Anterior cingulate cortex (tissue), 58 donors: Measurements from ENCODE around the gene ZBTB42.

Source experiments
- DNase-seq, 58 donors: peaks; one replicate each; lab custom pipeline; 2025; lab: John Stamatoyannopoulos, UW

The ZBTB42 gene

GRCh38 chr14:104800771-104801519 is at the start of gene ZBTB42:
TSS of gene ZBTB42 (plus strand) at chr14:104801101. CDS start at chr14:104801198, 97 bp downstream.
- peak in 1 of 58 donors; percentile 28 for DNase-seq

DNA sequence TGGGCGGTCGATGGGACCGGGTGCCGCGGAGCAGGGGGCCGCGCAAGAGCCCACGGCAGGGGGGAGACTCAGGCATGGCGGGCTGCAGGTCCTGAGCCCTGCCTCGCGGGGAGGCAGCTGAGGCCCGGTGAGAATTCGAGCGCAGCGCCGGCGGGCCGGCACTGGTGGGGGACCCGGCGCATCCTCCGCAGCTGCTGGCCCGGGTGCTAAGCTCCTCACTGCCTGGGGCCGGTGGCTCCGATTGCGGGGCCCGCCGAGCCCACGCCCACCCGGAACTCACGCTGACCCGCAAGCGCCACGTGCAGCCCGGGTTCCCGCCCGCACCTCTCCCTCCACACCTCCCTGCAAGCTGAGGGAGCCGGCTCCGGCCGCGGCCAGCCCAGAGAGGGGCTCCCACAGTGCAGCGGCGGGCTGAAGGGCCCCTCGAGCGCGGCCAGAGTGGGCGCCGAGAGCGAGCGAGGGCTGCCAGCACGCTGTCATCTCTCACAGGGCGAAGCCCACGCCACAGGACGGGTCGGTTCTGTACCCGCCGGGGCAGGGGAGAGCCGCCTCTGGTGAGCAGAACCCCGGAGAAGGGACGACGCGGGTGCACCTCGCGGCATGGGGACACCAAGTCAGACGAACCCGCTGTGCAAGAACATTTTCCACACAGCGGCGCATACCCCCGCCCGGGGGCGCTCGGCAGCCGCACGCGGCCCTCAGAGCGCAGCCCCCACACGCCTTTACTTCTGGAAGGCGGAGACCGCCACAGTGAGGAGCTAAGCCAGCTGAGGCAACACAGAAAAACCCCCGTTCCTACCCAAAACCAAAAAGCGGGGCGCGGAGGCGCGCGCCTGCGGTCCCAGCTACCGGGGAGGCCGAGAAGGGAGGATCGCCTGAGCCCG is 49.1 kb upstream of the ZBTB42 start:
- DNase-seq = peak in 1 of 58 donors; percentile 69

DNA sequence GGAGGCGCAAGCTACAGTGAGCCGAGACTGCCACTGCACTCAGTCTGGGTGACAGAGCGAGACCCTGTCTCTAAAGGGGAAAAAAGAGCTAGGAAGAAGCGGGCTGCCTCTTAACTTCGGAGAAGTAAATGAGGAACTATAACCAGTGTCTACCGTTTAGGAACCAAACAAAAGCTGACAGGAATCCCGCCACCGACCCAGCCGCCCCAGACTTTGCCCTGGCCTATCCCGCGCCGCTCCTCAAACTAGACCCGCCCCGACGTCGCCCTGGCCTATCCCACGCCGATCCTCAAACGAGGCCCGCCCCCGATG is 48.5 kb upstream of the ZBTB42 start:
- peak in 1 of 58 donors; percentile 99 for DNase-seq

GRCh38 chr14:104752735-104753527 is 48.0 kb upstream of the ZBTB42 start, which contains the start of gene SIVA1:
TSS of gene SIVA1 (plus strand) at chr14:104753147. CDS start at chr14:104753202, 55 bp downstream.
- peak; percentile 91 to 100 (median 100) for DNase-seq

DNA sequence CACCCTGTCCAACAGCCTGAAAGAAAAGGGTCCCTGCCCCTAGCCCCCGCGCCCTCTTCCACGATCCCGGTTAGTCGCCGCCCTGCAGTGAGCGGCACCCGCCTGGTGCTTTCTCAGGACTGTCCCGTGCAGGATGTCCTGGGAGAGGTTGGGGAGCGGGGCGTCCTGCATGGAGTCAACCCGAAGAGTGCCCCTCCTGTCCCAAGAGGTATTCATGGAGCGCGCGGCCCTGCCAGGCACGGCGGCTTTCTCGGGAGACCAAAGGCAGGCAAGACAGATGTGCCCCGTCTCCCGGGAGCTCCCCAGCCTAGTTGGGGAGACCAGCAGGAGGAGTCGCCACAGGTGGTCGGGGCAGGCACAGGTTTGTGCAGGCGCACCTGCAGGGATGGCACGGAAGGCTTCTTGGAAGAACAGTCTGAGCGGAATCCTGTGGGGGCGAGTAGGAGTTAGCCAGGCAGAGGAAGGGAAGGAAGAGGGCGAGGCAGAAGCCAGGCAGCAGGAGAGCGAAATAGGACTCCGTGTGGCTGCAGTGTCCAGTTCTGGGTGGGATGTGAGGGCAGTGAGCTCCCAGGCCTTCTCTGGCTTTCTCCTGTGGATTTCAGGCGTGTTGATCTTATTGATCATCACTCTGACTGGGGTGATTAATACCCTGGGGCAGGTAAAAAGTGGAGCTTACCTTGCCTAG is 47.2 kb upstream of the ZBTB42 start:
- peak in 2 of 58 donors; percentile 18 to 56 for DNase-seq

- no peak for DNase-seq
Observed at GRCh38 chr14:104754213-104754851, 46.6 kb upstream of the ZBTB42 start.

- no peak for DNase-seq
Observed at GRCh38 chr14:104755621-104756020, 45.3 kb upstream of the ZBTB42 start.

DNA sequence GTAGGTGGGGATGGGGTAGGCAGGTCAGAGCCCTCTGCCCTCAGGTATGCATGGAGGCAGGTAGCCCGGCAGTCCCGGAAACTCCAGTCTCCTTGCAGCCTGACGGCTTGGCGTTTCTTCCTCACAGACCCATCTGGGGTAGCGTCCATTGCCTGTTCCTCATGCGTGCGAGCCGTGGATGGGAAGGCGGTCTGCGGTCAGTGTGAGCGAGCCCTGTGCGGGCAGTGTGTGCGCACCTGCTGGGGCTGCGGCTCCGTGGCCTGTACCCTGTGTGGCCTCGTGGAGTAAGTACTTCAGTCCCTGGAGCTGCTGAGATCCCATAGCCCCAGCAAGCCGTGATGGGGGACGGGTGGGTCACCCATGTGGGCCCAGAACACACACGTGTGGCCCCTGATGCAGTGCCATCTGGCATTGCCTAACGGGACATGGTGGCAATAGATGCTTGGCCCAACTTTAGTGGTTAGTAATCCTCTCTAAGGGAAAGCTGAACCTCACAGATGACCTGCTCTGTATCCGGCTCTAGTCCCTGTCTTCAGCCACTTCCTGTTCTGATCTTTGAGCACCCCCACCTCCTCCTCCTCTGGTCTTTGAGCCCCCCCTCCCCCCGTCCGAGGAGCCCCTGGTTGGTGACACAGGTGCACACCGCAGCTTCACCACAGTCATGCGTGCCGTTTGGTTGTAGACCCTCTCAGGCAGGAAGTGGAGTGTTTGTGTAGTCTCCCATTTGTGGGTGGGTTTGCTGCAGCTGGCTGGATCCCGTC is 44.2 kb upstream of the ZBTB42 start:
- DNase-seq = no peak

DNA sequence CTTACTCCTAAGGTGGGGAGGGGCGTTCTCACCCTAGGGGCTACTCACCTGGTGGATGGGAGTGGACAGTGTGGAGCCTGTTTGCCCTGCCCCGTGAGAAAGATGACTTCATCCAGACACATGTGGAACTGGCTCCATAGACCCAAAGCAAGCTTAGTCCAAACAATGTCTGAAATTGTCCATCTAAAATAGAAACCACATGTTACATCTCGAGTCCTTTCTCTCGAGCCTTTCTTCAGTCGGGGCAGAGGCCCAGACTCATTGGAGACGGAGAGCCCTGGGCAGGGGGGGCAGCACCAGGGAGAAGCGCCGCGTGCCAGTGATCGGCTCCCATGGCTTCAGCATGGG is 43.7 kb upstream of the ZBTB42 start:
- DNase-seq = no peak

DNA sequence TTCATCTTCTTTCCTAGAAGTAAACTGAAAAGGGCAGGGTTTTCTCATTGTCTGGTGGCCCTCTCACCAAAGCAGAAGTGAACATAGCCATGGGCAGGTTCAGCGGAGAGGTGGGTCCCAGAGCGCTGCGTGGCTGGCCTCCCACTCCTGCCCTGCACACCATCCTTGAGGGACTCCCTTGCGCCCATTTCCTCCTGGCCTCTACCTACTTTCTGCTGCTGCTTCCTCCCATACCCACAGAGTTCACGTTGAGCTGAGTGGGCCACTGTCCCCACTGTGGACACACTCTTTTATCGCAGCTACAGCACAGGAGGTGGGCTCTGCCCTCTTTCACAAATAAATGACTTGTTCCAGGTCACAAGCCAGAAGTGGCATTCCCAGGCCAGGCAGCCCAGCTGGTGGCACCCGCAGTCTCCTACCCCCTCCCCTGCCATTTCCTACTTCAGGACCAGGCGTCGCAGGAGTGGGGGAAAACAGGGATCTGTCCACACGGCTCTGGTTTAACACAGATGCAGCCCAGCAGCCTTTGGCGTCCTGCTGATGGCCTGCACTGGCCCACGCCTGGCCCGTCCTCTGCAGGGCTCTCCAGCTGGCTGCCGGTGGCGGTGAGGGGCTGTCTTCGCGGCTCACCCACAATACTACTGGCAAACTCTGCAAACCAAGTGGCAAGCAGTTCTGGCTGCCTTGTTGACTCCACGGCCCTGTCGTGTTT is 43.1 kb upstream of the ZBTB42 start:
- no peak for DNase-seq

DNA sequence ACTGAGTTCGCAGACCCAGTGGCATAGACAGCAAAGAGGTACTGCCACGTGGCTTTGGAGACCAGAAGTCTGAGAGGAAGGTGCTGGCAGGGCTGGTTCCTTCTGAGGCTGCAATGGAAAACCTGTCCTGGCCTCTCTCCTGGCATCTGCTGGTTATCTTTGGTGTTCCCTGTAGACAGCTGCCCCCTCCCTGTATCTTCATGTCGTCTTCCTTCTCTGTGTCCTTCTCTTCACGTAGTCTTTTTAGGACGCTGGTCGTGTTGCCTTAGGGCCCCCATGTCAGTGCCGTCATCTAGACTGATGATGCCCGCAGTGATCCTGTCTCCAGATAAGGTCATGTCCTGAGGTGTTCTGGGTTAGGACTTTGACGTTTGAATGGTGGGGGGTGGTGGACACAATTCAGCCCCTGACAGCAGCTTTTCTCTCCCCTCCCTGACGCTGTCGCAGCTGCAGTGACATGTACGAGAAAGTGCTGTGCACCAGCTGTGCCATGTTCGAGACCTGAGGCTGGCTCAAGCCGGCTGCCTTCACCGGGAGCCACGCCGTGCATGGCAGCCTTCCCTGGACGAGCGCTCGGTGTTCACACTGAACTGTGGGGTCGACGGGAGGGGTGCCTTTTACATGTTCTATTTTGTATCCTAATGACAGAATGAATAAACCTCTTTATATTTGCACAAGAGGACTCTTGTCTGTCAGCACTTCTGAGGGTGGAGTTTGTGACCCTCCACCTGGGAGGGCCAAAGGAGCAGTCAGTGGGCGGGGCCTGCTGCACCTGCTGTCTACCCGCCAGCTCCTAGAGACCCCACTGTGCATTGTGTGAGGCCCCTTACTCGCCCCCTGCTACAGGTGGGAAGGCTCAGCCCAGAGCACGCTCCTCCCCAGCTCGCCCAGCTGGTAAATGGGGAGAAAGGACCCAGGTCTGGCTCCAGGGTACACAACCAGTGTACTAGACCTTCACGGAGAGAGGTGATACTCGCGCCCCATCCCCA is 41.6 kb upstream of the ZBTB42 start:
- DNase-seq = no peak

DNA sequence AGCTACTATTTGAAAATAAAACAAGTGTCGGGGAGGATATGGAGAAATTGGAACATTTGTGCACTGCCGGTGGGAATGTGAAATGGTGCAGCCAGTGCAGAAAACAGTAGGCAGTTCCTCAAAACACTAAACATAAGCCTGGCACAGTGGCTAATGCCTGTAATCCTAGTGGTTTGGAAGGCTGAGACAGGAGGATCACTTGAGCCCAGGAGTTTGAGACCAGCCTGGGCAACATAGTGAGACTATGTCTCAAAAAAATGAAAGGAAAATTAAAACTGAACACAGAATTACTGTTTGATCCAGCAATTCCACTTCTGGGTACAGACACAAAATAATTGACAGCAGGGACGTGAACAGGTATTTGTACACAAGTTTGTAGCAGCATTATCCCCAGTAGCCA is 35.4 kb upstream of the ZBTB42 start:
- DNase-seq = no peak

DNA sequence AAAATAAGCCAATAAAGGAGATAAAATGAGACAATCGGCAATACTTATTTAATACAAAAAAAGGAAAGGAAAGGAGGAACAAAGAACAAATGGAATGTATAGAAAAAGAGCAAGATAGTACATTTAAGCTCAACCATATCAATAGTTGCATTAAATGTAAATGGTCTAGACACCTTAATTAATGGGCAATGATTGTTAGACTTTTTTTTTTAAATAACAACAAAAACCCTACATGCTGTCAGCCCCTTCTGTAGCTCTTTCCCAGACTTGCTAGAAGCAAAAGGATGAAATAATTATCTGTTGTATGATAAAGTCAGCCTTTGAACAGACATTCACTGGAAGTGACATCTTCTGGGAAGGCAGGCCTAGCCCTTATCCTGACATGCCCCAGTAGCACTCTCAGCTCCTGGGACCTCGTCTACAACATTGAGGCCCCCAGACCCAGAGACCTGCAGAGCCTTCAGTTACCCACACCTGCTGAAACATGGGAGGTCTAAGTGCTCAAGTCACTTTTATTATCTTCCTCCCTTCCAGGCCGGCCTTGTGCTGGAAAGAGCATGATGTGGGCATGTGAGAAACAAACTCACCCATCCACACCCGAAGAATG is 34.5 kb upstream of the ZBTB42 start:
- no peak for DNase-seq

GRCh38 chr14:104766863-104767633 is 33.9 kb upstream of the ZBTB42 start:
- DNase-seq = no peak

DNA sequence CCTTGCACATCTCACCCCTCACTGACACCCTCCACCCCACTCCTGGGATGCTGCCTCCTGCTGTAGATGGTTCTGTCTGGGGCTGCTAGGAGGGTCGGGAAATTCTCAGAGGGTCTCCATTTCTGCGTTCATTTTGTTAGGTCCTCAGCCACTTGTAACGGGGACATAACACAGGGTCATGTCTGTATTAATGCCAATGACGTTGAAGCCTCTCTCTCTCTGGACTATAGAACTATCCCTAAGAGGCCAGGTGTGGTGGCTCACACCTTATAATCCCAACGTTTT is 33.3 kb upstream of the ZBTB42 start:
- DNase-seq = no peak
